NCI-H1092 treated with DMSO at 0.1 percent for 48 hours (cell line): ENCODE data around the gene FBLN5.

ENCODE experiments used
- DNase-seq: peaks from one replicate; lab custom pipeline; 2025; lab: John Stamatoyannopoulos, UW

The FBLN5 gene

GRCh38 chr14:91947475-91948184 is at the start of gene FBLN5:
Gene FBLN5 (minus strand): TSS chr14:91947694. CDS start chr14:91947229, 465 bp downstream.
- DNase-seq, result no peak

- peak; percentile 21 for DNase-seq
Observed at GRCh38 chr14:91996948-91997371, 49.5 kb upstream of the FBLN5 start.

- DNase-seq, result no peak
Observed at GRCh38 chr14:91987192-91987591, 39.7 kb upstream of the FBLN5 start.

DNA sequence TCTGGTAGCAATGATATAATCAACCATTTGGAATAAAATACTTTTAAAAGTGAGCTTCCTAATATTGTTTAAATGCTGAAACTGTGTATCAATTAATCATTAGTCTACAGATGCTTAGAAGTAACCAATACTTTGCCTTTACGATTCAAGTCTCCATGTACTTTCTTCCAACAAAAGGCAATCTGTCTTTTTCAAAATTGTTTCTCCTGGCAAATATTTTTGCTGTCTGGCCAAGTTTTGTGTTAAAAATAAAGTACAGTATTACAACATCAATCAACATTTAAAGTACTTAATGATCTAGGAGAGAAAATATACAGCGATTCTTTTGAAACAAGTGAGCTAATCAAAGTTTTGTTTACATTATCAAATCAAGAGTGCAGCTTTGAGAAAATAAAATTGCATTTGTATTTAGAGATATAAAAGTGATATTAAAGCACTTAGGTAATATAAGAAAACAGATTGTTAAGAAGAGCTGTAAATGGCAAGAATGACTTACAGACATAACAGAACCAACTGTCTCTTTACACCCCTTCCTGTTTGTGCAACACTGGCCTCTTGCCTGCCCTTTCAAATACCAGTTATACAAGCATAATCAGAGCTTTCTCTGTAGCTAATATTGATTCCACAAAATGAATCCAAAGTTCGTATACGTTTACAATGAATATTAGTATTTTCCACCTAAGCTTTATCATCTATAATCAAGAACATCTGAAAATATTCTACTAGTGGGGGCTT is 38.2 kb upstream of the FBLN5 start:
- DNase-seq, result no peak

- no peak for DNase-seq
Observed at GRCh38 chr14:91985008-91985407, 37.5 kb upstream of the FBLN5 start.

- no peak for DNase-seq
Observed at GRCh38 chr14:91983588-91983987, 36.1 kb upstream of the FBLN5 start.

DNA sequence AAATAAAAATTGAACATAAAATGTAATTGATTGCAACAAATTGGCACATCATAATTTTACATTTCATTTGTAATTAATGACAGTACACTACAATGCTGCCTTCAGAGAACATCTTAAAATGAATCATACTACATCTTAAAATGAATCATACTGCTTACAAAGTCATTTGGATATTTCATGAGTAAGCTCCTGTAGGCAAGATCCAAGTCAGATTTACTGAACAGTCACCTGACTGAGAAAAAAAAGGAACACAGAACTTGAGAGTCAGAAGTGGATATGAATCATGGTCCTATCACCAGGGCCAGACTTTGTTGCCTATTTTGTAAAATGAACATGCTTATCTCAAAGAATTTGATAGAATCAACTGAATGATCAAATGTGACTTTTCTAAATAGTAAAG is 32.7 kb upstream of the FBLN5 start:
- DNase-seq, result no peak

DNA sequence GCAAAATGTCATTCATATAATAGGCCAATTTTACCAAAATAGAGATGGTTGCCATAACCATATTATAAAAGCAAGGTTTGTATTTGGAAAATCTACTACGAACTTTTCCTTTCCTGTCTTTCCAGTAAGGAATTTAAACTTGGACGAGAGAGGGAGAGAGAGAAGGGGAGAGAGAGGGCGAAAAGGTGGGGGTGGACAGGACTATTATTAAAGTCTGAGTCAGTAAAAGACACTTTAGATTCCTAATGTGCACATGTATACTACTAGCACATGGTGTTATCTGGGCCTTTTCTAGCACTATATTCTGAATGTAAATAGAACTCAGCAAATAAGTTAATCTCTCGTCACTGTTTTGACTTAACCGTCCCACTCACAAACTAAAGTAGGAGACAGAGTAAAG is 30.4 kb upstream of the FBLN5 start:
- DNase-seq, result no peak

DNA sequence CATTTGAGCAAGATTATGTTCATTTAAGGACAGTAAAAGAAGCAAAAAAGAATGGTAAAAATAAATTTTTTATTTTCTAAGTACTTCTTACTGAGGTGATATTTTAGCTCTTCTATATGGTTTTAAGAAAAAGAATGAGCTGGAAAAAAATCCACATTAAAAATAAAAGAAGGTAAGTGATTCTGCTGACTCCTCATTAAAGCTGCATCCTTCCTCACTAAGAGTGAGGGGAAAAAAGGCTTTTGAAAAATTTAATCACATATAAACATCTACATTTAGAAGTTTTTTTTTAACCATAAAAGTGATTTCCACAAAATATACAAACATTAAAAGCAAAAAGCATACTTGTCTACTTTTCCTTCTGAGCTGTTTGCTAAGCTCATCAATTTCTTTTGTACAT is 28.3 kb upstream of the FBLN5 start:
- no peak for DNase-seq

GRCh38 chr14:91971188-91971778 is 23.8 kb upstream of the FBLN5 start:
- no peak for DNase-seq

DNA sequence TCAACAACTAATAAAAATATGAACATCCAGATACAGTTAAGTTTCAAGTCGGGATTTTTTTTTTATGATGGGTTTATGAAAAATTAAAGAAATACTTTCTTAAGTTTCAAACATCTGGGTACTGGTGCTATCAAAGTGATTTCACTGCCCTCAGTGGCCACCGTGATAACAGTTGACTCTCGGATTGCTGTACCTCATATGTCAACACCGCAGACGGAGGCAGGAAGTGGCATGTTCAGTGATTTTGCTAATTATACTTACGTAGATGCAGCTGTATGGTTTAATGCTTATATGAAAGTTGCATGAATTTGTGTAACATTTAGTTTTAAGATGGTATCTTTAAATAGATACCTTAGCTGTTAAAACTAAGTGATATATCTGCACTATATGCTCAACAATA is 20.8 kb upstream of the FBLN5 start:
- no peak for DNase-seq

GRCh38 chr14:91964724-91965123 is 17.2 kb upstream of the FBLN5 start:
- no peak for DNase-seq

DNA sequence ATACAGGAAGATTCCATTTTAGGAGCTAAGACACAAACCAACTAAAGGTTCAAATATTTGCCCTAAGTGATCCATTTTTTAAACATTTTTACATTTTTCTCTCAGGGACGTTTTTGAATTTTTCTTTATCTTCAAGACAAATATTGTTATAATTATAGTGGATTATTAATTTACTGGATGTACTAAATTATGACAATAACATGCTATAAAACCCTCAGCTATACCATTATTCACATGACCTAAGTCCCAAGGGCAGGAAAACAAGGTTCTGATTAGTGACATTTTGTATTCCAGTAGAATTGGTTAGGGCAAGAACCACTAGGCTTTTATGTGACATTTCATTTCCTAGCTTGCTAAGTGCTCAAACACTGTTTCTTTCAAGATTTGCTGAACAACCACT is 16.5 kb upstream of the FBLN5 start:
- DNase-seq, result no peak

DNA sequence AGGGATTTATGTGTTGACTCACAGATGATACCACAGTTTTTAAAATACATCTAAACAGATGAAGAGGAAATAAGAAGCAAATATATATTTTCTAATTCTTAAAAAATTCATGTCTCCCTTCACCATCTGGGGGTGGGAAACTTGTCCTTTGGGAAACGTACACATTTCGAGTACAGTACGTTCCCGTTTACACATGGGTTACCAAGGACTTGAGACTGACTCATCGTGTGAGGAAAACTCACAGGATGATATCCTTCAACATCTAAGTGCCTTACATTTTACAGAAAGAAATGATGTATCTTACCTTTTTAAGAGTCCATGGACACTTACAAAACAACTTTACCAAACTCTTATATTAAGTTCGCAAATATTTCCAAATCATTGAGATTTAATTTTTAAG is 16.0 kb upstream of the FBLN5 start:
- DNase-seq, result no peak

DNA sequence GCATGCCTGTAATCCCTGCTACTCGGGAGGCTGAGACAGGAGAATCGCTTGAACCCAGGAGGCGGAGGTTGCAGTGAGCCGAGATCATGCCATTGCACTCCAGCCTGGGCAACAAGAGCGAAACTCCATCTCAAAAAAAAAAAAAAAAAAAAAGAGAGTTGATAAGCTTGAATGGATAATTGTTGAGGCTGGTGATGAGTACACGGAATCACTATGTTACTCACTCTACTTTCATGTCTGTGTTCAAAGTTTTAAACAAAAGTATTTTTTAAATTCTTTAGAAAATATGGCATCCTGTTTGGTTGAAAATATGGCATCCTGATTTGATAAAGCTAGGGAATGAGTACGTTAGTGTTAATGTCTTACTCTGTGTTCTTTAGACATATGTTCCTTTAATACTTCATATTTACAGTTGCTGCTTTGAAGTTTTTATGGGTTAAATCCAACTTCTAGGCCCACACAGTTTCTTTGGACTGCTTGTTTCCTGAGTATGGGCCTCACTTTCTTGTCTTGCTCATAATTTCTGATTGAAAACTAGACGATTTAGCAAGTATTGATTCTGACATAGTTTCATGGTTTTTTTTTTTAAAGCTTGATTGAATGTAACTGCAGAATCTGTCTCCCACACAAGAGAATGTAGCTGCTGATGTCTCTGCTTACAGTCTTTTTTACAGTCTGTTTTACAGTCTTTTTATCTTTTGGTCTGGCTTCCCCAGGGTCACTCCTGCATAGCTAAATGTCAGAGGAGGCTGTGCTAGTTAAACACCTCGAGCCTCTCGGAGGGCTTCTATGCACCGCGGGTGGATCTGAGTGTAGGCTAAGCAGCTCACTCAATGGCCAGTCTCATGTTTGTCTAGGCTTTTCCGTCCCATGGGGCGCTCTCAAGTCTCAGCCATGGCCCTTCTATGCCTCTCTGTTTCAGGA is 14.1 kb upstream of the FBLN5 start:
- DNase-seq, result no peak

GRCh38 chr14:91957876-91958313 is 10.4 kb upstream of the FBLN5 start:
- DNase-seq, result no peak

DNA sequence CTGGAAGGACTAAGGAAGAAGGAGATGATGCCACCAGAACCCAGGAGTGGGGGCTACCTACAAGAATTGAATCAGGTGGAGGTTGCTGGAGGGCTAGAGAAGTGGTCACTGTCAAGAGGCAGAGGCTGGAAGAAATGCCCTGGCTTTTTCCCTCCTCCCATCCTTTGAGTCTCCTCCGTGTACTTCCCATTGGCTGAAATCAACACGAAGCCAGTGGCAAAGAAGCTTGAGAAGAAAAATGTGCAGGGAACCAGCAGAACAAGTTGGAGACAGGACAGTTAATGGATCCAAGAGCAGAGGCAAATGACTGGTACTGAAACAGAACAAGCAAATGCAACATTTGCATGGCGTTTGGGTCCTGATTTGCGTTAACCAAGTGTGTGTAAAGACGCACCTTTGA is 9.1 kb upstream of the FBLN5 start:
- DNase-seq, result no peak

DNA sequence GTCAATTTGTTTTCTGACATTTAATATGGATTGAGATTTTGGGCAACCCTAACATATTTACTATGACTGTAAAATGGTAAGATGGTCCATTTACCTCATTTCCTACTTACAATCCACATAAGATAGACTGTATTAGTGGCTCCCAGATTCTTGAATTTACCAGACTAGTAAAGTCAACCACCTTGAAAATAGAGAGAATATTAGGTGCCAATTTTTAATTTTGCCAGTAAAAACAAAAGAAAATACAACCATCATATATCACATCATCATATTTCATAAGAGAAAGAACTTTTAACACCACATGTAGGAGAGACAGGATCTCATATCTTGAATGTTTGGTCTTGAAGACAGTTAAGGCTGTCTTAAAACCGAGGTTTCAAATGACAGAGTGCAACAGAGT is 7.7 kb upstream of the FBLN5 start:
- DNase-seq, result no peak

- no peak for DNase-seq
Observed at GRCh38 chr14:91953170-91953985, 5.9 kb upstream of the FBLN5 start.

GRCh38 chr14:91946622-91947474 is 646 bp downstream of the FBLN5 start:
- peak; percentile 3 for DNase-seq
